H9 (cell line): ENCODE measurements around the gene ACOX1. TPM values are rescaled to one million over a fixed set of nuclear protein-coding genes. Genes with fewer than 3 reads are reported as not detected.

ENCODE experiments used
- DNase-seq: peaks from one replicate; pipeline ENCODE4 v3.0.0-alpha.2; 2017
- H2AFZ ChIP-seq: one replicate; pipeline ENCODE4 v1.6.1; 2013; ENCODE audit warnings: mild to moderate bottlenecking, low read length, control low read depth, moderate library complexity
- H2AK5ac ChIP-seq: 2 replicates; pipeline ENCODE4 v1.6.1; 2013; ENCODE audit warnings: low read length, control low read depth, mixed read lengths; ENCODE audit not compliant: insufficient read length
- H2BK120ac ChIP-seq: one replicate; pipeline ENCODE4 v1.6.1; 2013; ENCODE audit warnings: low read depth, mild to moderate bottlenecking, low read length, control low read depth, inconsistent platforms; ENCODE audit not compliant: poor library complexity, severe bottlenecking
- H2BK12ac ChIP-seq: 2 replicates; pipeline ENCODE4 v1.6.1; 2013; ENCODE audit warnings: low read length, control low read depth, mixed read lengths, low read depth; ENCODE audit not compliant: insufficient read length
- H2BK15ac ChIP-seq: 2 replicates; pipeline ENCODE4 v1.6.1; 2013; ENCODE audit warnings: low read depth, low read length, control low read depth
- H2BK20ac ChIP-seq: one replicate; pipeline ENCODE4 v1.6.1; 2013; ENCODE audit warnings: low read depth, mild to moderate bottlenecking, low read length, control low read depth, inconsistent platforms; ENCODE audit not compliant: poor library complexity, severe bottlenecking
- H2BK5ac ChIP-seq: 2 replicates; pipeline ENCODE4 v1.6.1; 2013; ENCODE audit warnings: low read length, control low read depth, mixed read lengths; ENCODE audit not compliant: insufficient read length
- H3K14ac ChIP-seq: 2 replicates; pipeline ENCODE4 v1.6.1; 2013; ENCODE audit warnings: low read length, control low read depth; ENCODE audit not compliant: insufficient read depth
- H3K18ac ChIP-seq: 2 replicates; pipeline ENCODE4 v1.6.1; 2013; ENCODE audit warnings: low read depth, mild to moderate bottlenecking, mixed read lengths, low read length, control low read depth; ENCODE audit not compliant: insufficient read length
- H3K23ac ChIP-seq: 2 replicates; pipeline ENCODE4 v1.6.1; 2013; ENCODE audit warnings: low read length, control low read depth, mixed read lengths, low read depth; ENCODE audit not compliant: insufficient read length
- H3K23me2 ChIP-seq: 2 replicates; pipeline ENCODE4 v1.6.1; 2013; ENCODE audit warnings: low read depth, mild to moderate bottlenecking, mixed read lengths, low read length, control low read depth; ENCODE audit not compliant: insufficient read length, poor library complexity, severe bottlenecking
- H3K27ac ChIP-seq: 2 replicates; pipeline ENCODE4 v1.5.1; 2013; ENCODE audit warnings: low read length, control low read depth, mixed read lengths, low read depth; ENCODE audit not compliant: insufficient read length
- H3K27me3 ChIP-seq: 2 replicates; pipeline ENCODE4 v1.6.1; 2013; ENCODE audit warnings: low read length, control low read depth, inconsistent platforms; ENCODE audit not compliant: insufficient read depth
- H3K4ac ChIP-seq: 2 replicates; pipeline ENCODE4 v1.6.1; 2013; ENCODE audit warnings: low read depth, mild to moderate bottlenecking, control low read depth, inconsistent platforms, low read length, moderate library complexity
- H3K4me1 ChIP-seq: 2 replicates; pipeline ENCODE4 v1.6.1; 2013; ENCODE audit warnings: low read length, control low read depth, inconsistent platforms; ENCODE audit not compliant: insufficient read depth
- H3K4me2 ChIP-seq: 2 replicates; pipeline ENCODE4 v1.6.1; 2013; ENCODE audit warnings: low read length, control low read depth, mixed read lengths; ENCODE audit not compliant: insufficient read length, insufficient read depth
- H3K56ac ChIP-seq: 2 replicates; pipeline ENCODE4 v1.6.1; 2013; ENCODE audit warnings: low read depth, mild to moderate bottlenecking, mixed read lengths, low read length, control low read depth; ENCODE audit not compliant: insufficient read length
- H3K79me1 ChIP-seq: 2 replicates; pipeline ENCODE4 v1.6.1; 2013; ENCODE audit warnings: low read depth, mild to moderate bottlenecking, moderate library complexity, low read length, control low read depth, inconsistent platforms; ENCODE audit not compliant: insufficient read depth, poor library complexity, severe bottlenecking
- H3K79me2 ChIP-seq: 2 replicates; pipeline ENCODE4 v1.6.1; 2013; ENCODE audit warnings: low read length, control low read depth, inconsistent platforms; ENCODE audit not compliant: insufficient read depth
- H3K9ac ChIP-seq: 2 replicates; pipeline ENCODE4 v1.6.1; 2013; ENCODE audit warnings: low read length, control low read depth, mixed read lengths; ENCODE audit not compliant: insufficient read length; ENCODE audit errors: extremely low read depth
- H3K9me3 ChIP-seq: one replicate; pipeline ENCODE4 v1.6.1; 2013; ENCODE audit warnings: low read depth, low read length, inconsistent platforms; ENCODE audit not compliant: control insufficient read depth
- H3T11ph ChIP-seq: one replicate; pipeline ENCODE4 v1.6.1; 2013; ENCODE audit warnings: mild to moderate bottlenecking, low read length, control low read depth, inconsistent platforms
- H4K20me1 ChIP-seq: one replicate; pipeline ENCODE4 v1.6.1; 2013; ENCODE audit not compliant: control insufficient read depth, insufficient read length, insufficient read depth
- H4K5ac ChIP-seq: 2 replicates; pipeline ENCODE4 v1.6.1; 2013; ENCODE audit warnings: low read depth, mild to moderate bottlenecking, mixed read lengths, low read length, control low read depth; ENCODE audit not compliant: insufficient read length
- H4K8ac ChIP-seq: replicated peaks from 2 replicates; pipeline ENCODE4 v1.6.1; 2013; ENCODE audit warnings: low read length, control low read depth, mixed read lengths, low read depth; ENCODE audit not compliant: insufficient read length
- H4K91ac ChIP-seq: 2 replicates; pipeline ENCODE4 v1.6.1; 2013; ENCODE audit warnings: low read depth, mild to moderate bottlenecking, moderate library complexity, mixed read lengths, low read length, control low read depth; ENCODE audit not compliant: insufficient read length
- H3K27ac Mint-ChIP-seq, 3 experiments: 2 replicates in 2 of 3; 3 replicates in 1 of 3; pipeline ENCODE4 v1.8.0; 2020 to 2021; ENCODE audit warnings: mixed read lengths in 3 of 3, mild to moderate bottlenecking in 1 of 3, moderate library complexity in 1 of 3
- H3K27me3 Mint-ChIP-seq: 2 replicates; pipeline ENCODE4 v1.8.0; 2021; ENCODE audit warnings: low read depth, mild to moderate bottlenecking, moderate library complexity, mixed read lengths
- H3K36me3 Mint-ChIP-seq, 3 experiments: 2 replicates in 2 of 3; 3 replicates in 1 of 3; pipeline ENCODE4 v1.8.0; 2020 to 2021; ENCODE audit warnings: low read depth in 3 of 3, mixed read lengths in 3 of 3; ENCODE audit not compliant: insufficient read depth in 1 of 3
- H3K4me1 Mint-ChIP-seq, 2 experiments: 2 replicates each; pipeline ENCODE4 v1.8.0; 2020; ENCODE audit warnings: mixed read lengths in 2 of 2
- H3K4me3 Mint-ChIP-seq, 2 experiments: 2 replicates in 1 of 2; 3 replicates in 1 of 2; pipeline ENCODE4 v1.8.0; 2020 to 2021; ENCODE audit warnings: mild to moderate bottlenecking in 2 of 2, mixed read lengths in 2 of 2, moderate library complexity in 1 of 2
- H3K9me3 Mint-ChIP-seq, 2 experiments: 2 replicates in 1 of 2; 3 replicates in 1 of 2; pipeline ENCODE4 v1.8.0; 2020; ENCODE audit warnings: mild to moderate bottlenecking in 2 of 2, mixed read lengths in 2 of 2, moderate library complexity in 1 of 2
- WGBS: extraction: QIAGEN DNeasy Blood & Tissue Kit; methylation state at CpG from one replicate; pipeline ENCODE4 v1.1.7; 2013; ENCODE audit warnings: missing lambda C conversion rate, low lambda C conversion rate, mixed read lengths; ENCODE audit not compliant: insufficient read length; ENCODE audit errors: extremely low coverage; 5-methylcytosine and 5-hydroxymethylcytosine counted together
- total RNA-seq: library from RNA; stranded (reverse); gene quantifications from 2 replicates; pipeline ENCODE4 v1.2.1, GENCODE V29; 2021
- TF ChIP-seq, protein P1 (sequence below): fragments of 200-600 bp; sonication (generic); conservative IDR thresholded peaks from 3 replicates; pipeline ENCODE4 v1.8.0; 2021; ENCODE audit warnings: antibody characterized with exemption, mild to moderate bottlenecking

ACOX1 gene
- total RNA-seq, 1 experiment from 2014 or later = 27.4 TPM

- Histone ChIP-seq H3K4me2 (no peak overlapping the region), H3K27me3 (no peaks in the 10 kb centered on the region), H3K27ac (no peak overlapping the region), H2BK15ac (no peak overlapping the region), H3K79me1 (no peaks in the 10 kb centered on the region), H4K8ac (no peak overlapping the region), H3T11ph (no peak overlapping the region), H4K20me1 (no peaks in the 10 kb centered on the region), H2AK5ac (no peak overlapping the region), H2BK120ac (no peak overlapping the region), H3K4me1 (no peaks in the 10 kb centered on the region), H4K5ac (no peak overlapping the region), H2BK20ac (no peak overlapping the region), H4K91ac (no peak overlapping the region), H3K9me3 (no peaks in the 10 kb centered on the region), H3K79me2 (no peaks in the 10 kb centered on the region), H3K23ac (no peak overlapping the region), H3K56ac (no peak overlapping the region), H3K4ac (no peak overlapping the region), H3K23me2 (no peaks in the 10 kb centered on the region), H3K9ac (no peak overlapping the region), H2AFZ (no peak overlapping the region), H2BK5ac (no peak overlapping the region), H3K14ac (no peak overlapping the region), H2BK12ac (no peak overlapping the region), H3K18ac (no peak overlapping the region)
- Mint-ChIP-seq H3K4me3 (no peak overlapping the region), H3K4me1 (no peaks in the 10 kb centered on the region), H3K36me3 (peaks cover 3 to 22% (median 6%) of the 10 kb centered on the region in 3 experiments; a peak in 3 of 7 replicates), H3K9me3 (no peaks in the 10 kb centered on the region), H3K27ac (no peak overlapping the region; a peak in 1 of 7 replicates), H3K27me3 (no peaks in the 10 kb centered on the region)
- TF ChIP-seq, protein P1, sequence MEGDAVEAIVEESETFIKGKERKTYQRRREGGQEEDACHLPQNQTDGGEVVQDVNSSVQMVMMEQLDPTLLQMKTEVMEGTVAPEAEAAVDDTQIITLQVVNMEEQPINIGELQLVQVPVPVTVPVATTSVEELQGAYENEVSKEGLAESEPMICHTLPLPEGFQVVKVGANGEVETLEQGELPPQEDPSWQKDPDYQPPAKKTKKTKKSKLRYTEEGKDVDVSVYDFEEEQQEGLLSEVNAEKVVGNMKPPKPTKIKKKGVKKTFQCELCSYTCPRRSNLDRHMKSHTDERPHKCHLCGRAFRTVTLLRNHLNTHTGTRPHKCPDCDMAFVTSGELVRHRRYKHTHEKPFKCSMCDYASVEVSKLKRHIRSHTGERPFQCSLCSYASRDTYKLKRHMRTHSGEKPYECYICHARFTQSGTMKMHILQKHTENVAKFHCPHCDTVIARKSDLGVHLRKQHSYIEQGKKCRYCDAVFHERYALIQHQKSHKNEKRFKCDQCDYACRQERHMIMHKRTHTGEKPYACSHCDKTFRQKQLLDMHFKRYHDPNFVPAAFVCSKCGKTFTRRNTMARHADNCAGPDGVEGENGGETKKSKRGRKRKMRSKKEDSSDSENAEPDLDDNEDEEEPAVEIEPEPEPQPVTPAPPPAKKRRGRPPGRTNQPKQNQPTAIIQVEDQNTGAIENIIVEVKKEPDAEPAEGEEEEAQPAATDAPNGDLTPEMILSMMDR = no peak
- no peak for DNase-seq
- WGBS = no CpG with 5 or more reads among the region's 5 CpGs
These were observed 46.1 kb downstream of the ACOX1 start for GRCh38 chr17:75932852-75933251.
